Mesenchymal stem cell (in vitro differentiated cells and primary cell): ENCODE measurements around the gene TRAPPC2B. TPM values are rescaled to one million over a fixed set of nuclear protein-coding genes. Genes with fewer than 3 reads are reported as not detected.

Source experiments
- DNase-seq: peaks from one replicate; pipeline ENCODE4 v3.0.0-alpha.2; 2013
- H2AFZ ChIP-seq: one replicate; pipeline ENCODE4 v1.6.1; 2013; ENCODE audit warnings: low read depth, mild to moderate bottlenecking, control low read depth, inconsistent platforms, low read length, moderate library complexity
- H2AK5ac ChIP-seq: 2 replicates; pipeline ENCODE4 v1.6.1; 2013; ENCODE audit warnings: low read length, moderate library complexity, mild to moderate bottlenecking, inconsistent platforms; ENCODE audit not compliant: severe bottlenecking
- H2BK120ac ChIP-seq: one replicate; pipeline ENCODE4 v1.6.1; 2013; ENCODE audit warnings: low read depth, mild to moderate bottlenecking, inconsistent platforms, low read length, moderate library complexity
- H2BK12ac ChIP-seq, 2 experiments: one replicate each; pipeline ENCODE4 v1.6.1; 2013; ENCODE audit warnings: inconsistent platforms in 2 of 2, low read length in 2 of 2, mild to moderate bottlenecking in 2 of 2, moderate library complexity in 2 of 2, control low read depth in 1 of 2
- H2BK15ac ChIP-seq: one replicate; pipeline ENCODE4 v1.6.1; 2013; ENCODE audit warnings: mild to moderate bottlenecking, low read depth, inconsistent platforms; ENCODE audit not compliant: poor library complexity, severe bottlenecking
- H2BK5ac ChIP-seq: 2 replicates; pipeline ENCODE4 v1.6.1; 2013; ENCODE audit warnings: low read depth, mild to moderate bottlenecking, low read length, control low read depth, inconsistent platforms; ENCODE audit not compliant: poor library complexity, severe bottlenecking
- H3K14ac ChIP-seq, 2 experiments: one replicate each; pipeline ENCODE4 v1.6.1; 2013; ENCODE audit warnings: inconsistent platforms in 2 of 2, low read length in 2 of 2, control low read depth in 1 of 2, mild to moderate bottlenecking in 1 of 2, moderate library complexity in 1 of 2
- H3K18ac ChIP-seq, 2 experiments: one replicate each; pipeline ENCODE4 v1.6.1; 2013; ENCODE audit warnings: inconsistent platforms in 2 of 2, low read length in 2 of 2, control low read depth in 1 of 2, low read depth in 1 of 2, mild to moderate bottlenecking in 1 of 2
- H3K23ac ChIP-seq, 2 experiments: one replicate each; pipeline ENCODE4 v1.6.1; 2013; ENCODE audit warnings: inconsistent platforms in 2 of 2, low read length in 2 of 2, mild to moderate bottlenecking in 2 of 2, moderate library complexity in 2 of 2, control low read depth in 1 of 2
- H3K27ac ChIP-seq: 2 replicates; pipeline ENCODE4 v1.5.1; 2013; ENCODE audit warnings: mild to moderate bottlenecking, moderate library complexity, low read length, control low read depth, inconsistent platforms; ENCODE audit not compliant: poor library complexity, severe bottlenecking
- H3K27me3 ChIP-seq, 2 experiments: 2 replicates each; pipeline versions ENCODE4 v1.6.1 to v1.7.0; 2013; ENCODE audit warnings: low read length in 2 of 2, mild to moderate bottlenecking in 2 of 2, moderate library complexity in 2 of 2, control low read depth in 1 of 2, inconsistent platforms in 1 of 2; ENCODE audit not compliant: control insufficient read depth in 1 of 2, insufficient read depth in 1 of 2
- H3K36me3 ChIP-seq, 2 experiments: 2 replicates each; pipeline versions ENCODE4 v1.6.1 to v1.7.0; 2013; ENCODE audit warnings: low read length in 2 of 2, control low read depth in 1 of 2, inconsistent platforms in 1 of 2, low read depth in 1 of 2, mild to moderate bottlenecking in 1 of 2; ENCODE audit not compliant: insufficient read depth in 2 of 2, control insufficient read depth in 1 of 2
- H3K4ac ChIP-seq, 2 experiments: one replicate each; pipeline ENCODE4 v1.6.1; 2013; ENCODE audit warnings: inconsistent platforms in 2 of 2, low read length in 2 of 2, mild to moderate bottlenecking in 2 of 2, moderate library complexity in 2 of 2, control low read depth in 1 of 2, low read depth in 1 of 2
- H3K4me1 ChIP-seq: 2 replicates; pipeline ENCODE4 v1.6.1; 2013; ENCODE audit warnings: low read depth, low read length, control low read depth; ENCODE audit not compliant: control insufficient read depth, insufficient read depth
- H3K4me2 ChIP-seq: 2 replicates; pipeline ENCODE4 v1.6.1; 2013; ENCODE audit warnings: low read length, mild to moderate bottlenecking, inconsistent platforms; ENCODE audit not compliant: poor library complexity, severe bottlenecking
- H3K4me3 ChIP-seq, 2 experiments: 2 replicates each; pipeline versions ENCODE4 v1.5.1 to v1.7.0; 2013; ENCODE audit warnings: low read length in 2 of 2, mild to moderate bottlenecking in 2 of 2, control low read depth in 1 of 2, low read depth in 1 of 2; ENCODE audit not compliant: insufficient read depth in 1 of 2
- H3K79me1 ChIP-seq: replicated peaks from 2 replicates; pipeline ENCODE4 v1.6.1; 2013; ENCODE audit warnings: mild to moderate bottlenecking, control low read depth, low read length, inconsistent platforms; ENCODE audit not compliant: poor library complexity, severe bottlenecking
- H3K9ac ChIP-seq: 2 replicates; pipeline ENCODE4 v1.7.0; 2013; ENCODE audit warnings: mild to moderate bottlenecking, low read length, moderate library complexity
- H3K9me3 ChIP-seq: 2 replicates; pipeline ENCODE4 v1.7.0; 2013; ENCODE audit warnings: mild to moderate bottlenecking, low read length; ENCODE audit not compliant: control insufficient read depth
- H4K8ac ChIP-seq: one replicate; pipeline ENCODE4 v1.6.1; 2013; ENCODE audit warnings: inconsistent platforms, mild to moderate bottlenecking, low read length, moderate library complexity
- H4K91ac ChIP-seq: one replicate; pipeline ENCODE4 v1.6.1; 2013; ENCODE audit warnings: mild to moderate bottlenecking, low read length, inconsistent platforms
- WGBS: methylation state at CpG from one replicate; pipeline ENCODE4 v1.1.7; 2013; ENCODE audit warnings: mixed read lengths; 5-methylcytosine and 5-hydroxymethylcytosine counted together
- polyA plus RNA-seq, 2 experiments: library from polyadenylated mRNA; stranded (reverse); fragments of 200-250 nt; gene quantifications; one replicate each; pipeline ENCODE4 v1.2.3, GENCODE V29; 2013

Gene TRAPPC2B
- 23.5 TPM for polyA plus RNA-seq (2013, experiment 1 of 2)
- 22.8 TPM for polyA plus RNA-seq (2013, experiment 2 of 2)

DNA sequence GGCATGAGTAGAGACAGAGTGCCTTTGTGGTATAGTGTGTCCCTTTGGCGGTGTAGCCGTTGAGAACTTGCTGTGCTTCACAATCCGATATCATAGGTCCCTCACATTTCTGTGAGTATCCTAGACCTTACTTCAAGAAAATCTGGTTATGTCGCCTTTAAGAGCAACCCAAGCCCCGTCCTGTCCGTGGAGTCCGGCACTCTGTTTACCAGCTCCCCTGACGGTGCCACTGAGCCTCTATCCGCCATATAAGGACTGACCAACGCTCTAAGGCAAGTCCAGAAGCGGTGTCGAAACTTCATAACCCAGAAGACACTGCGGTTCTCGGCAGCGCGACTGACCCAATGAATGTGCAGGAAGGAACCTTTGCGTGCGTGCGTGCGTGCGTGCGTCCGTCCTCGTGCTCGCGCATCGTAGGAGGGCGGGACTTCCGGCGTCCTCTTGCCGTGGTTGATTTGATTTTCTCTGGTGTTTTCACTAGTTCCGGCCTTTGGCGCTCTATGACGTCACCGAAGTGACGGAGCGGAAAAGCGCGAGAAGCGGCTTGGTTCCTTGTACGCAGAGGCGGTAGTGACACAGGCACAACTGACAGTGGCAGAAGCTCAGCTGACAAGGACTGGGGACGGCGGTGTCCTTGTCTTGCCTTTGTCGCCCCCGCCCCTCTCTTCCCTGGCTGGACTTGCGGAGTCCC, at the start of gene TRAPPC2B, which contains the start of gene ZNF547:
TSS of gene TRAPPC2B (plus strand) at position 555 of the 691 bp plus-strand sequence. CDS start 1,283 bp downstream, outside the sequence.
TSS of gene ZNF547 (plus strand) at position 555 of the 691 bp plus-strand sequence. CDS start 5,005 bp downstream, outside the sequence.
- H3K4me1 ChIP-seq, result peaks cover 4% of the 10 kb centered on the region
- H3K23ac ChIP-seq, result no peak within 1 kb of the TSS
- peak within 1 kb of the TSS; percentile 81 for H3K4me2 ChIP-seq
- WGBS, result 1% methylated on average over 45 of the region's 47 CpGs
- H2BK120ac ChIP-seq, result no peak within 1 kb of the TSS
- peak within 1 kb of the TSS; percentile 21 to 49 for H3K18ac ChIP-seq
- peak; percentile 100 for DNase-seq
- H2BK15ac ChIP-seq, result no peak within 1 kb of the TSS
- H4K8ac ChIP-seq, result peak within 1 kb of the TSS; percentile 54
- no peak within 1 kb of the TSS for H2BK12ac ChIP-seq
- H3K9me3 ChIP-seq, result no peaks in the 10 kb centered on the region
- H3K4me3 ChIP-seq, result peak within 1 kb of the TSS; percentile 68 to 85
- no peak within 1 kb of the TSS for H4K91ac ChIP-seq
- peak within 1 kb of the TSS in 1 of 2 experiments; percentile 19 for H3K4ac ChIP-seq
- H3K27ac ChIP-seq, result peak within 1 kb of the TSS; percentile 20
- peaks cover 27% of the 10 kb centered on the region for H3K79me1 ChIP-seq
- H2AFZ ChIP-seq, result peak within 1 kb of the TSS; percentile 60
- no peaks in the 10 kb centered on the region for H3K27me3 ChIP-seq
- H3K36me3 ChIP-seq, result peaks cover 12 to 18% of the 10 kb centered on the region in 2 experiments
- peak within 1 kb of the TSS; percentile 92 for H3K9ac ChIP-seq
- H2AK5ac ChIP-seq, result no peak within 1 kb of the TSS
- H2BK5ac ChIP-seq, result no peak within 1 kb of the TSS
- peak within 1 kb of the TSS in 1 of 2 experiments; percentile 11 for H3K14ac ChIP-seq

- H3K4me3 ChIP-seq, result no peak overlapping the region
- no peak overlapping the region for H3K23ac ChIP-seq
- H3K36me3 ChIP-seq, result no peaks in the 10 kb centered on the region
- H3K4me1 ChIP-seq, result no peaks in the 10 kb centered on the region
- H3K4me2 ChIP-seq, result no peak overlapping the region
- no peaks in the 10 kb centered on the region for H3K79me1 ChIP-seq
- no peak overlapping the region for H2BK15ac ChIP-seq
- no peak overlapping the region for H4K91ac ChIP-seq
- H3K9ac ChIP-seq, result no peak overlapping the region
- H3K4ac ChIP-seq, result no peak overlapping the region
- H2BK12ac ChIP-seq, result no peak overlapping the region
- H2BK120ac ChIP-seq, result no peak overlapping the region
- H3K27me3 ChIP-seq, result peaks cover 0 to 13% of the 10 kb centered on the region in 2 experiments
- no peak overlapping the region for H2AK5ac ChIP-seq
- no peak overlapping the region for H3K14ac ChIP-seq
- H4K8ac ChIP-seq, result no peak overlapping the region
- H3K27ac ChIP-seq, result no peak overlapping the region
- no peak overlapping the region for H3K18ac ChIP-seq
- no peak overlapping the region for H2BK5ac ChIP-seq
- H3K9me3 ChIP-seq, result peaks cover 5% of the 10 kb centered on the region
- no peak for DNase-seq
- H2AFZ ChIP-seq, result no peak overlapping the region
- WGBS, result 77% methylated on average over 4 of the region's 4 CpGs
Measured at GRCh38 chr19:57314146-57314545, 49.2 kb upstream of the TRAPPC2B start.

GRCh38 chr19:57317503-57317902, 45.8 kb upstream of the TRAPPC2B start:
- Histone ChIP-seq H2AK5ac (no peak overlapping the region), H3K9ac (peak overlapping the region; percentile 62), H3K4me1 (peaks cover 9% of the 10 kb centered on the region), H3K23ac (no peak overlapping the region), H4K91ac (no peak overlapping the region), H3K27ac (no peak overlapping the region), H2BK12ac (no peak overlapping the region), H3K4me3 (peak overlapping the region; percentile 28 to 63), H2BK5ac (no peak overlapping the region), H3K14ac (no peak overlapping the region), H2AFZ (peak overlapping the region; percentile 69), H2BK15ac (no peak overlapping the region), H2BK120ac (no peak overlapping the region), H3K18ac (no peak overlapping the region), H4K8ac (peak overlapping the region; percentile 27), H3K4me2 (peak overlapping the region; percentile 4), H3K9me3 (peaks cover 3% of the 10 kb centered on the region), H3K27me3 (peaks cover 0 to 7% of the 10 kb centered on the region in 2 experiments), H3K79me1 (peaks cover 9% of the 10 kb centered on the region), H3K36me3 (no peaks in the 10 kb centered on the region), H3K4ac (no peak overlapping the region)
- WGBS, result 63% methylated on average over 28 of the region's 29 CpGs
- DNase-seq, result no peak

GRCh38 chr19:57319869-57320179, 43.5 kb upstream of the TRAPPC2B start:
- Histone ChIP-seq H3K4ac (peak overlapping the region in 1 of 2 experiments; percentile 86), H3K23ac (no peak overlapping the region), H2BK12ac (no peak overlapping the region), H3K4me2 (peak overlapping the region; percentile 53), H3K14ac (no peak overlapping the region), H3K27me3 (peaks cover 0 to 7% of the 10 kb centered on the region in 2 experiments), H4K91ac (no peak overlapping the region), H4K8ac (peak overlapping the region; percentile 94), H2AK5ac (peak overlapping the region; percentile 21), H2BK15ac (no peak overlapping the region), H3K4me3 (peak overlapping the region; percentile 80 to 100), H3K4me1 (peaks cover 9% of the 10 kb centered on the region), H3K18ac (peak overlapping the region; percentile 40 to 93), H2BK120ac (no peak overlapping the region), H3K27ac (peak overlapping the region; percentile 76), H3K9me3 (no peaks in the 10 kb centered on the region), H3K36me3 (peaks cover 9 to 16% of the 10 kb centered on the region in 2 experiments), H2BK5ac (no peak overlapping the region), H3K79me1 (peaks cover 16% of the 10 kb centered on the region), H3K9ac (peak overlapping the region; percentile 97), H2AFZ (peak overlapping the region; percentile 88)
- DNase-seq, result no peak
- 8% methylated on average over 1 of the region's 1 CpG for WGBS
